ENCODE results near the gene SCAMP3. TPM values are rescaled to one million over a fixed set of nuclear protein-coding genes. Genes with fewer than 3 reads are reported as not detected.
"Not testable (repeated sequence)": the region's sequence is repeated elsewhere in the genome, so short reads cannot be mapped to it uniquely, and the experiment has no call there.

The SCAMP3 gene
- polyA plus RNA-seq, 4 donors: 58.8 to 71.7 (median 63.7) TPM

GRCh38 chr1:155256058-155256852, 5.9 kb downstream of the SCAMP3 start:
- no peak for DNase-seq (ENCODE audit: low read depth in 4 of 4, low spot score in 2 of 4)

DNA sequence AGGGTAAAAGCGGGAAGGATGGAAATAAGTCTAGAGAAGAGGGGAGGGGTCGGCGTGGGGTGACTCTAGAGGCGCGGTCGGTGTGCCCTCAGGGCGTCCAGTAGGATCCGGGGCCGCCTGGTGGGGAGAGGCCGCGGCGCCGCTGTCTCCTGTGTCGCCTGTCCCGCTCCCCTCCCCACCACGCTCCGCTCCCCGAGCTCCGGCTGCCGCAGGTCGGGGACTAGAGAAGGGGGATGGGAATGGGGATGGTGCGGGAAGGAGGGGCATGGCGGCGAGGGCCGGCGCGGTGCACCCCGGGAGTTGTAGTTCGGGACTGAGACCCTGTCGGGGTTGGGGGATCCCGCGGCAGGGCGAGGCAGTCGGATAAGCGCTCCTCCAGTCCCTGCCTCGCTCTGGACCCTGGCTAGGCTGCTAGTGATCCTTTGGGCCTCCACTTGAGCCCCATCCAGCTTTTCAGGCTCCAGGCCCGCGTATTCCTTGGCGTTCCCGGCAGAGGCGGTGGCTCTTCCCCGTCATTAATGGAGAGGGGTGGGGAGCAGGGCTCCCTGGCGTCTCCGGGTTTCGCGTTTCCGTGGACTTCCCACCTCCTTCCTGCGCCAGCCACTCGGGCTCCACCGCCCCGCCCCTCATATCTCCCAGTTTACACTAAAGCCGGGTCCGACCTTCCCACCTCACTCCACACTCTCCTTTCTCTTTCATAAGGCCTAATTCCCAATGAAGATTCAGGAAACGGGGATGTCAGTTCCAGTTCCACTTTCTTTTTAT, 6.7 kb downstream of the SCAMP3 start, which contains the start of gene ENTREP3:
ENTREP3 (minus strand) TSS at position 241 of the 765 bp plus-strand sequence. CDS start 606 bp downstream, outside the sequence.
- DNase-seq (ENCODE audit: low read depth in 4 of 4, low spot score in 2 of 4): peak in 2 of 4 donors; percentile 82 to 85

DNA sequence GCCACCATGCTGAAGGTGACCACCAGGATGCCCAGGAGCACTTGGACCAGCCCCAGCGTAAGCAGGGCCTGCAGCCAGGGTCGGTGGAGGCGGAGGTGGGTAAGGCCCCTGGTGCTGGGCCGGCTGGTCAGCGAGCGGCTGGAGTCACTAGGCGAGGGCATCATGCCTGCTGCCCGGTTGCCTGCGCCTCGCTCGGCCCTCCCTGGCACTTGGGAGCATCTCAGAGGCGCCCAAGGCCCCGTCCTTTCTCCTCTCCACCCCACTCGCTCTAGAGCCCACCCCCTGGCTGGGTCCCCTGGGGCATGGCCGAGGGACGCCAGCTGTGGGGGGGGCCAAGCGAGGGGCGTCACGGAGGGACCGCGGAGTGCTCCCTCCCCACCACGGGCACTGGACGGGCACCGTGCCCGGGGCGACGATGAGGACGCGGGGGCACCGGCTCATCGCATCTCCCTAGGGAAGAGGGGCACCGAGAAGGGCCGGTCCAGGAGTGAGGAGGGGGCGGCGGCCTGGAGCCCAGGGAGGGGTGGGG, 7.4 kb downstream of the SCAMP3 start:
- no peak for DNase-seq (ENCODE audit: low read depth in 4 of 4, low spot score in 2 of 4)

DNA sequence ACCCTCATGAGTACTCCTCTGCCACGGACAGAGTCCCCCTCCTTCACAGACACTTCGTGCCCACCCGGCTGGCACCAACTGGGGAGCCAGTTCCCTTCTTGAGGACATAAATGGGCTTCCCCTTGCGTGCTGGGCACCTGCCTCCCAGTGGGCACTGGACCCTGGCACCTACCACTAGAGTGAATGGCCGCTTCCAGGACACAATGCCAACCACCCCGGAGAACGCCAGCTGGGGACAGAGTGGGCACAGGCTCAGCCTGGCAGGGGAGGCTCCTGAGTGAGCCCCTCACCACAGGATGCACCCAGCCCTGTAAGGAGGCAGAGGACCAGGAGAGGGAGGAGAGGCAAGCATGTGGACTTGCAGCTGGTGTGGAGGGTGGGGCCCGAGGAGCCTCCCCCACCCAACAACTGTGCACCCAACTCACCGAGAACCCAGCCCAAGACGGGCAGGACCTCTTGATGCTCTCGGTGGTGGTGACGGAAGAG, 7.9 kb downstream of the SCAMP3 start:
- DNase-seq (ENCODE audit: low read depth in 4 of 4, low spot score in 2 of 4): no peak

GRCh38 chr1:155253797-155254196, 8.4 kb downstream of the SCAMP3 start:
- DNase-seq (ENCODE audit: low read depth in 4 of 4, low spot score in 2 of 4): no peak

- no peak for DNase-seq (ENCODE audit: low read depth in 4 of 4, low spot score in 2 of 4)
These were observed 9.0 kb downstream of the SCAMP3 start for GRCh38 chr1:155253208-155253607.

DNA sequence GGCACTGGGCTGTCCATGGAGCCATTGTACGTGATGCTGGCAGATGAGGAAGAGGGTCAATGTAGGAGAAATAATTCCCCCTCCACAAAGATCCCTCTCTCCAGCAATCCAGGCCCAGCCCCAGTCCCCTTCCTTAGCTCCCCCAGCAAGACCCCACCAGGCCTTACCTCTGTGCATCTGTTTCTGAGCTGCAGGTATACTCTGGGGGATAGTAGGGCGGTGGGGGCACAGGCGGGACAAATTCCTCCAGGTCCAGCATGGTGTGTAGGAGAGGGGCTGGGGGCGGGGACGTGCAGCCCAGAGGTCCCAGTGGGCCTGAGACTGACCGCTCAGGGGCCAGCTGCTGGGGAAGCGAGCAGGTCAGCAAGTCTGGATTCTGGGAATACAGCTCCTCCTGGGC, 10.6 kb downstream of the SCAMP3 start:
- no peak for DNase-seq (ENCODE audit: low read depth in 4 of 4, low spot score in 2 of 4)

DNA sequence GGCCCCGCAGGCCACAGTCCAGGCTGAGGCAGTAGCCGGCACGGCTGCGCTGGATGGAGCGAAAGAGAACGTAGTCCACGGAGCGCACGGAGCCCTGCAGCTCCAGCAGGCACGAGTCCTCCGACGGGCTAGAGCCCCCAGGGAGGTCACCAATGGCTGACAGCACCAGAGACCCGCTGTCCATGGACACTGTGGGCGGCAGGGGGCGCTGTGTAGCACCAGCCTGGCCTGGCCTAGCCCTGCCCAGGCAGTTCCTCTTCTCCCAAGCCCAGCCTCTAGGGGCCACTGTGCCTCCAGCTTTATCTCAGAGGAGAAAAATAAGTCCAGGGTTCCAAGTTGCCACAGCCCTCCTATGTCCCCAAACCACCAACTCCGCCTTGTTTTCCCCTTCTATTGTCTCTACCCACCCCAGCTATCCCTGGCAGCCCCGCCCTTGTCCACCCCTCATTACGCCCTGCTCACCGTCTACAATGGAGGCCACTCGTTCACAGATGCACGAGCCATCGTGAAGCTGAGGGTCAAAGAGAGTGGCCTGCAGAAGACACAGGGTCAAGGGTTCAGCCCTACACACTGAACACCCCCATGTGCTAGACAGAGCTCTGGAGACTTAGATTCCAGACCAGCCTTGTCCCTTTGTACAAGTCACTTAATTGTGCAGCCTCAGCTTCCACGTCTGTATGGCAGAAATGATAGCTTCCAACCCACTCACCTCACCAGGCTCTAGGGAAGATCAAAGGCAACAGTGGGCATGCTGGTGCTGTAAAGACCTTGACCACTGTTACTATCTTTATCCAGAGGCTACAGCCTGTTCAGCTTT, 11.3 kb downstream of the SCAMP3 start:
- DNase-seq (ENCODE audit: low read depth in 4 of 4, low spot score in 2 of 4): peak in 2 of 4 donors; percentile 83 to 91

- no peak for DNase-seq (ENCODE audit: low read depth in 4 of 4, low spot score in 2 of 4)
These were observed 11.9 kb downstream of the SCAMP3 start for GRCh38 chr1:155250246-155250632.

- no peak for DNase-seq (ENCODE audit: low read depth in 4 of 4, low spot score in 2 of 4)
These were observed 14.2 kb downstream of the SCAMP3 start for GRCh38 chr1:155247667-155248553.

GRCh38 chr1:155246796-155247195, 15.4 kb downstream of the SCAMP3 start:
- not testable (repeated sequence) for DNase-seq (ENCODE audit: low read depth in 4 of 4, low spot score in 2 of 4)

GRCh38 chr1:155245163-155245524, 17.0 kb downstream of the SCAMP3 start:
- no peak for DNase-seq (ENCODE audit: low read depth in 4 of 4, low spot score in 2 of 4)

DNA sequence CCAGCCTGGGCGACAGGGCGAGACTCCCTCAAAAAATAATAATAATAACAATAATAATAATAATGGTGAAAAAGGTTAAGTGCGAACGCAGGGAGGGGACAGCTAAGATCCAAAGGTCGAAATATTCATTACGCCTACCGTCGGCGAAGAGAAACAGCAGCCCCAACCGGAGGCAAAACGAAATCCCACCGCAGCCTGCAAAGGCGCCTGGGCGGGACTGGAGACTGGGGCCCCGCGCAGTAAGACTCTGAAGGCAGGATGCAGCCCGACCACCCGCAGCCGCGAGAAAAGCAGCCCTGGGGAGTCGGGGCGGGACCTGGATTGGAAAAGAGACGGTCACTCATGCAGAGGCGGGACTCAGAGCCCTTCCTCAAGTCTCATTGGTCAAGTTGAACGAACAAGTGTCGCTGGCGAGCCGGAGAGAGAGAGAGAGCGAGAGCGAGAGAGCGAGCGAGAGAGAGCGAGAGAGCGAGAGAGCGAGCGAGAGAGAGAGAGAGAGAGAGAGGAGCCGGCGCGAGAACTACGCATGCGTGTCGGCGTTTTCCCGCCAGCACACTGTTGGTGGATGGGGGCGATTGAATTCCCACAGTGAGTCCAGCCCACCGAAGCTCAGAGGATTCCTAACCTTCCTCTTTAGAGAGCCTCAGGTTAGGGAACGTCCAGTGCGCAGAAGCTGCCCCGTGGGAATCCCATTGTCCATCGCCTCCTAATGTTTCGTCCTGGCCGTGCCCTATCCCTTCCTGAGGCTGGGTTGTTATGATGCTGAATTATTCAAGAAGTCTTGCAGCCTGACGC, 17.6 kb downstream of the SCAMP3 start:
- DNase-seq (ENCODE audit: low read depth in 4 of 4, low spot score in 2 of 4): peak; percentile 94 to 100 (median 98)

DNA sequence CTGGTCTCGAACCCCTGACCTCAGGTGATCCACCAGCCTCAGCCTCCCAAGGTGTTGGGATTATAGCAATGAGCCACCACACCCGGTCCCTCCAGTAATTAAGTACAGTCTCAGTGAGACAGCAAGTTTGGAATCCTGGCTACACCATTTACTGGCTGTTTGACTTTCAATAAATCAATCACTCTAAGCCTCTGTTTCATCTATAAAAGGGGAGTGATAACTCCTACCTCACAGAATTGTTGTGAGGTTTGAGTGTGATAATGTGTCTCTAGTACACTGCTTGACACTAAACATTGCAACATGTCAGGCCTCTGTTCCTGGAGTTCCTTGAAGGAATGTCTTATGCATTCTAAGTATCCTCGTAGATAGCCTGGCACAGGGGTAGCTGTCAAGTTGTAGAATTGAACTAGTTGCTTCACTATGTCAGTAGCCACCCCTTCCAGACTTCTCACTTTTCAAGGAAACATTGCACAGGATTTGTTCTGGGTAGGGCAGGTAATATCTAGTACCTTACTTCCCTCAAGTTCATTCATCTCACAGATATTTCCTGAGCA, 19.3 kb downstream of the SCAMP3 start:
- DNase-seq (ENCODE audit: low read depth in 4 of 4, low spot score in 2 of 4): no peak

DNA sequence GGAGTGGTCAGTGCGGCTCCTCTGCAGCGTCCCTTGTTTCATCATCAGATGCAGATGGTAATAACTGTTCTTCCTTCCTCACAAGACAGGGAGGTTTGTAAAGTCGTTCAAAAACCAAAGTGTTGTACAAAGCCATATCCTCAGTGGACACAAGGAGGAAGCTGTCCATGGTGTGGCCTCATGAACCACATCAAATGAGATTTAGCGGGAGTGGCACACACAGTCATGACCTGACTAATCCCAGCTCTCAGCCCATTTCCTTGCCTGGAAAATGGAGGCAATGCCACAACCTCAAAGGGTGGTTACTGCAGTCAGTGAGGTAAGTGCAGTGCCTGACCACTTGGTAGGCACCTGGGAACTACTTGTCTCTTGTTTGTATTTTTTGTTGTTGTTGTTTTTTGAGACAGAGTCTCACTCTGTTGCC, 20.3 kb downstream of the SCAMP3 start:
- no peak for DNase-seq (ENCODE audit: low read depth in 4 of 4, low spot score in 2 of 4)

- no peak for DNase-seq (ENCODE audit: low read depth in 4 of 4, low spot score in 2 of 4)
These were observed 21.0 kb downstream of the SCAMP3 start for GRCh38 chr1:155241069-155241679.

DNA sequence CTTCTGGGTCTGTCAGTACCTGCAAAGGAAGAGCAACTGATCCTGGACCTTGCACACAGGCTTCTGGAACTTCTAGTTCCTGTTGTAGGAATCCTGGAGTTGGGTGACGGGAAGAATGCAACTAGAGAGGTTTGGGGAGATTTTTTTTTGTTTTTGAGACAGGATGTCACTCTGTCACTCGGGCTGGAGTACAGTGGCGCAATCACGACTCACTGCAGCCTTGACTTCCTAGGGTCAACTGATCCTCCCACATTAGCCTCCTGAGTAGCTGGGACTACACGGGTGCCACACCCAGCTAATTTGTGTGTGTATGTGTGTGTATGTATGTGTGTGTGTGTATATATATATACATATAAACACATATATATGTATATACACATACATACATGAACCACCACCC, 25.7 kb downstream of the SCAMP3 start:
- no peak for DNase-seq (ENCODE audit: low read depth in 4 of 4, low spot score in 2 of 4)

- DNase-seq (ENCODE audit: low read depth in 4 of 4, low spot score in 2 of 4): not testable (repeated sequence)
These were observed 26.8 kb downstream of the SCAMP3 start for GRCh38 chr1:155235375-155235774.

Data from left renal cortex interstitium (tissue), 4 donors.